Testis (tissue), 2 donors: Measurements from ENCODE around the gene RBM3.

Source experiments
- CTCF ChIP-seq, 3 experiments: fragments of 450-650 bp in 2 of 3; fragments of 200-600 bp in 1 of 3; sonication (generic) in 1 of 3; IDR thresholded peaks; one replicate each; pipeline ENCODE4 v1.5.1; 2016 to 2019; ENCODE audit warnings: antibody characterized with exemption in 3 of 3, mild to moderate bottlenecking in 2 of 3, moderate library complexity in 1 of 3
- POLR2A ChIP-seq: fragments of 450-650 bp; IDR thresholded peaks from one replicate; pipeline ENCODE4 v1.6.1; 2017; ENCODE audit warnings: antibody characterized with exemption, mild to moderate bottlenecking, moderate library complexity

- TF ChIP-seq CTCF (IDR thresholded peaks at IDR 0.05) (no peak), POLR2A (no peak)
Observed at GRCh38 chrX:48579259-48579658, 5.0 kb downstream of the RBM3 start.
